GM18907 (cell line): ENCODE measurements around the gene CD9.
A peak's percentile ranks its signal among the peaks of the same experiment; 100 is the strongest.
"Not testable (repeated sequence)": the region's sequence is repeated elsewhere in the genome, so short reads cannot be mapped to it uniquely, and the experiment has no call there.

ENCODE experiments used
- ATAC-seq: cut with Tn5 transposase; IDR thresholded peaks from one replicate; pipeline ENCODE4 v1.9.1; 2021; ENCODE audit warnings: mild to moderate bottlenecking, moderate library complexity; ENCODE audit not compliant: unreplicated experiment

The CD9 gene

DNA sequence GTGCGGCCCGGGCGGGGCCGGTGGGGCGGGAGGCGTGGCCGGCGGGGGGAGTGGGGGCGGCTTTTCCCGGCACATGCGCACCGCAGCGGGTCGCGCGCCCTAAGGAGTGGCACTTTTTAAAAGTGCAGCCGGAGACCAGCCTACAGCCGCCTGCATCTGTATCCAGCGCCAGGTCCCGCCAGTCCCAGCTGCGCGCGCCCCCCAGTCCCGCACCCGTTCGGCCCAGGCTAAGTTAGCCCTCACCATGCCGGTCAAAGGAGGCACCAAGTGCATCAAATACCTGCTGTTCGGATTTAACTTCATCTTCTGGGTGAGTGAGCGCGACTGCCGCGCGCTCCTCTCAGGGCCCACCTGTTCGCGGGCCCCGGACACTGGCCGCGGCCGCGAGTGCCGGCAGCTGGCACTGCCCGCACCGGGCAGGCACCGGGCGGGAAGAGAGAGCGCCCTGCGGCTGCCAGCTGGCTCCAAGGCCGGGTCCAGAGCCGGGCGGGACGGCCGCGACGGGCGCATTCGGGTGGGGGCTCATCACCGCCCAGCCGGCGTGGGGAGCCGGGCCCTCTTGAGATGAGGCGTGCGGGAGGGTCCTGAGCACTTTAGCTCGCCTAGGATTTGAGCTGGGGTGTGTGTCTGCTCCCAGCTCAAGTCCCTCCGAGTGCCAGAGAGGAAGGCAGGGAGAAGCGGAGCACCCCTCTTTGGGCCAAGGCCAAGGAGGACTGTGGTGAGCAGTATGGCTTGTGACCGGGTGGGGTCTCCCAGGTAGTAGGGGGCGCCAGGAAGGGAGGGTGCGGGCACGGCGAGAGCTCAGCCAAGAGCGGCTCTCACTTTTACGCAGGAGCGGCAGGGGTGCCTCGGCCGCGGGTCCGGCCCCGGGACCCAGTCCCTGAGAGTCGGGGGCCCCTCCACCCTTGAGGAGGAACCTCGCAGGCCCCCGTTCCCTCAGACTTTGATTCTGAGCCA is at the start of gene CD9:
Gene CD9 (plus strand): TSS at position 145 of the 957 bp plus-strand sequence. CDS start 100 bp downstream, at position 245.
- ATAC-seq = no peak

- ATAC-seq = no peak
Measured at GRCh38 chr12:6154730-6155459, 45.3 kb upstream of the CD9 start.

DNA sequence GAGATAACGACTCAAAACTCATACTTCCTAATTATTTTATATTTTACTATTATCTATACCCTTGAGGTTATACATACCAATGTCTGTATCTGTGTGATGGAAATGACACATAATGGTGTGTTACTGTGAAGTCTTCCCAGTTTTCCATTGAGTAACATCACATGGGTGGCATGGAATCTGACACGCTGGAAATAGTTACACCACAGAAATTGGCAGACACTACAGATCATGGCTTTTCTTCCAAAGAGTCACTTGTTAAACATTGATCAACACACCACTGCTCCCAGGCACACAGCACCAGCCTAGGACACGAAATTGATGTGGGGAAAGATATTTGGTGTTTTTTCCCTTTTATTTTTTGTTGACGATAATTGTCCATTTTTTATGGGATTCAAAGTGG is 42.7 kb upstream of the CD9 start:
- no peak for ATAC-seq

DNA sequence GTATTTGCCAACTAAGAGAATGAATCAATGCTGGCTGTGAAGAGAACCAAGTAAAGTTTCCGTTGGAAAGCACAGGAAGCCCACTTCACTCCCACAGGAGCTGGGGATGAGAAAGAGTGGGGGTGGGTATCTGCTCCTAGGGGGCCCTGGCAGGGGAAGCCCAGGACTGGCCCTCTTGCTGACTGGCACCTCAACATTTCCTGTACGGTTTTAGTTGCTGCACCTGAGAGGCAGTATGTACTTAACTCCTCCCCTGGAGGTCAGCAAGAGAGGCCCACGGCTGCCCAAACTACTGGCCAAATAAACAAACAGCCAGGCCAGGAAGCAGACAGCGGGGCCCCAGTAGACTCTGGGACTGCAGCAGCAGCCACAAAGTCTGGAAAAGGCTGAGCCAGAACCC is 41.9 kb upstream of the CD9 start:
- ATAC-seq = no peak

GRCh38 chr12:6158749-6159148 is 41.5 kb upstream of the CD9 start:
- no peak for ATAC-seq

DNA sequence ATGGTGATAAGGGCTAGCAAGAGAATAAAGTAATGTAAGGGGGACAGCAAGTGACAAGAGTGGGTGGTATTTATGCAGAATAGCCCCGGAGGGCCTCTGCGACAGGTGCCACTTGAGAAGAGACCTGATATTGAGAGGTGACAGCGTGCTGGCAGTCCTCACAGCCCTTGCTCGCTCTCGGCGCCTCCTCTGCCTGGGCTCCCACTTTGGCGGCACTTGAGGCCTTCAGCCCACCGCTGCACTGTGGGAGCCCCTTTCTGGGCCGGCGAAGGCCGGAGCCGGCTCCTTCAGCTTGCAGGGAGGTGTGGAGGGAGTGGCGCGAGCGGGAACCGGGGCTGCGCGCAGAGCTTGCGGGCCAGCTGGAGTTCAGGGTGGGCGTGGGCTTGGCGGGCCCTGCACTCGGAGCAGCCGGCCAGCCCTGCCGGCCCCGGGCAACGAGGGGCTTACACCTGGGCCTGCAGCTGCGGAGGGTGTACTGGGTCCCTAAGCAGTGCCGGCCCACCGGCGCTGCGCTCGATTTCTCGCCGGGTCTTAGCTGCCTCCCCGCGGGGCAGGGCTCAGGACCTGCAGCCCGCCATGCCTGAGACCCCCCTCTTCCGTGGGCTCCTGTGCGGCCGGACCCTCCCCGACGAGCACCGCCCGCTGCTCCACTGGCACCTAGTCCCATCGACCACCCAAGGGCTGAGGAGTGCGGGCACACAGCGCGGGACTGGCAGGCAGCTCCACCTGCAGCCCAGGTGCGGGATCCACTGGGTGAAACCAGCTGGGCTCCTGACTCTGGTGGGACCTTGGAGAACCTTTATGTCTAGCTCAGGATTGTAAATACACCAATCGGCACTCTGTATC is 40.8 kb upstream of the CD9 start:
- not testable (repeated sequence) for ATAC-seq

GRCh38 chr12:6160049-6160649 is 40.1 kb upstream of the CD9 start:
- not testable (repeated sequence) for ATAC-seq

- ATAC-seq = no peak
Measured at GRCh38 chr12:6161124-6161882, 38.9 kb upstream of the CD9 start.

- no peak for ATAC-seq
Measured at GRCh38 chr12:6163416-6164060, 36.7 kb upstream of the CD9 start.

GRCh38 chr12:6165395-6165794 is 34.8 kb upstream of the CD9 start:
- ATAC-seq = no peak

DNA sequence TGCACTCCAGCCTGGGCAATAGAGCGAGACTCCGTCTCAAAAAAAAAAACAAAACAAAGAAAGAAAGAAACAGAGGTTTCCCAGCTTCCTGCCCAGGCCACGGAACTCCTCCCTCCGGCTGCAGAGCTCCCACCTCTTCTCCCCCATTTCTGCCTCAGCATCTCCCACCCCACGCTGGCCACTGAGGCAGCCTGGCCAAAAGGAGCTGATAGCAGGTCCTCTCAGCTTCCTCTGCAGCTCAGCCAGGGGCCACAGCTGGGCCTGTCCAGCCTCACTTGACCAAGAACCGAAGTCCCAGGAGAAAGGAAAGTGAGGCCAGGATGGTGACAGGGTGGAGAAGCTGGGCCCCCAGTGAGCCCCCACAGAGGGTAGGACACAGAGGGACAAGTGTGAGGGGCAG is 33.4 kb upstream of the CD9 start:
- peak; percentile 5 for ATAC-seq

DNA sequence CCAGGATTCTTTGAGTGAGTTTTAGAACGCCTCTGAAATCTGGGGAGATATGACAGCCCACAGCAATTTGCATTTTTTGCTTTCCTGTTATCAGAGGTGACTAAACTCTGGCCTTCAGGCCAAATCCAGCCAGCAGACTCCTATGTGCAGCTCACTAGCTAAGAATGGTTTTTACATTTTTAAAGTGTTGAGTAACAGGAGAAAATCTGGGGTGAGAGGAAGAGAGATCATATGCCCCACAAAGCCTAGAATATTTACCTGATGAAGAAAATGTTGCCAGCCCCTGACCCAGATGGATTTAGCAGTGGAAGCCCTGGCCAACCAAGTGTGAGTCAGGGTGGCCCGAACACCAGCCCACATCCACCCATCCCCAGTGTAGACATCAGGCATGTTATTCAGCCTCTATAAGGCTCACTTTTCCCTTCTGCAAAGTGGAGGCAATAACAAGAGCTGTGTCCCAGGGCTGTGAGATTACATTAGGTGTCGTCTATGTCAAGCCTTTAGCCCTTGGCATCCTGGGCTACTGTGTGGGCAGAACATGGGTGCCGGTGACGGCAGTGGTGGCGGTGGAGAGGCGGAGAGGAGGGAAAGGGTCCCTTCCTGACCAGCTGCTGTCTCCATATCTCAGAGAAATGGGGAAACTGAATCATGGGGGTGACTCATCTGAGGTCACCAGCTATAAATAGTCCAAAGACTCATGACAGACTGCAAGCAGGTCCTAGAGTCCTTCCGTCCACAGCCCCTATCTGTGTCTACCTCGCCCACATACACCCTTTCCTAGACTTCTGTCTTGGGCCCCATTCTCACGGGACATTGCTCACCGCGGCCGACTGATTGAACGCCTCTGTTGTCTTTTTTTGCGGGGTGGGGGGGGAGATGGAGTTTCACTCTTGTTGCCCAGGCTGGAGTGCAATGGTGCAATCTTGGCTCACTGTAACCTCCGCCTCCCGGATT is 32.6 kb upstream of the CD9 start:
- ATAC-seq = peak; percentile 64

DNA sequence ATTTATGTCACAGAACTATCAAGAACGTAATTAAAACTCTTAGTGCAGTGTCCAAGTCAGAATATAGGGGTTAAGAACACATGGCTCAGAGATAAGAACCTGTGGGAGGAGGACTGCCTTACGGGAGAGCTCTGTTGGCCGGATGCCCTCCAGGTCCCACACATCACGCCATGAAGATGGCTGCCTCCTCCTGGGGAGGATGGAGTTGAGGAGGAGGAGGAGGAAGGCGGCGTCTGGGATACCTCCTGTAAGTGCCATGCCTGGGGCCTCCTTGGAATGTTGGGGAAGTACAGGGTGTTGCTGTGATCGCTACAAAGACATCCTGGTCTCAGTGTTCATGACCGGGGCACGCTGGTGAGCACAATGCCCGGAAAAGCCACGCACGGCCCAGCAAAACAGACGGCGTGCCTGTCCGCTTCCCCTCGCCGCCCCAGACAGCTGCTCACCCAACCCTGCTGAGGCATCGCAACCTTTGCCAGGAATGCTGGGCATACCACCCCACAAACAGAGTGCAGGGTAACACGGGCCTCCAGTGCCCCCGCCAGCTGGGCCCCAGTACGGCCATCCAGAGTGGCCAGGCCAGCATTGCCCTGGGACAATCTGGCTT is 28.7 kb upstream of the CD9 start:
- no peak for ATAC-seq

DNA sequence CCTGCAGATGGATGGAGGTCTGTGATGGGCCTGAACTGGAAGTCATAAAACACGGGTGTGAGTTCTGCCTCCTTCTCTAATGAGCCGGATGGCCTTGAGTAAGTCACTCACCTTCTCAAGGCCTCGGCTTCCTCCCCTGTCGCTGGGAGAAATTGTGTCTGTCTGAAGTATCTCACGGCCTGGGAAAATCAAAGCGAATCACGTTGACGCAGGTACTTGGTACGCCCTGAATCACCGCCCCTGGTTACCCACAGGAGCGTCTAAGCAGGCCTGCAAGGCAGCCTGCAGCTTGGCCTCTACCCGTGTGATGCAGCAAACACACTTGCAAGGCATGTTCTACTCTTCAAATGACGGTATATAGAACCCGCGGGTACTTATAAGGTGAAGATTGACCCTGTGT is 28.1 kb upstream of the CD9 start:
- no peak for ATAC-seq

- no peak for ATAC-seq
Measured at GRCh38 chr12:6172862-6173261, 27.3 kb upstream of the CD9 start.

- no peak for ATAC-seq
Measured at GRCh38 chr12:6177642-6178358, 22.4 kb upstream of the CD9 start.
